IPS-18a (cell line): ENCODE results near the gene TLE4.

Experiments used
- H3K27ac ChIP-seq: one replicate; pipeline ENCODE4 v1.5.1; 2013; ENCODE audit warnings: low read length
- H3K27me3 ChIP-seq: one replicate; pipeline ENCODE4 v1.6.1; 2013; ENCODE audit warnings: mild to moderate bottlenecking, low read length; ENCODE audit not compliant: control insufficient read depth, insufficient read depth
- H3K36me3 ChIP-seq: one replicate; pipeline ENCODE4 v1.6.1; 2013; ENCODE audit warnings: low read depth, low read length; ENCODE audit not compliant: control insufficient read depth
- H3K4me1 ChIP-seq: one replicate; pipeline ENCODE4 v1.6.1; 2013; ENCODE audit warnings: low read depth, low read length; ENCODE audit not compliant: control insufficient read depth
- H3K4me3 ChIP-seq: one replicate; pipeline ENCODE4 v1.5.1; 2013; ENCODE audit warnings: low read length
- H3K9ac ChIP-seq: one replicate; pipeline ENCODE4 v1.6.1; 2013; ENCODE audit warnings: mild to moderate bottlenecking, low read length, moderate library complexity
- H3K9me3 ChIP-seq: one replicate; pipeline ENCODE4 v1.6.1; 2013; ENCODE audit warnings: low read depth, low read length; ENCODE audit not compliant: control insufficient read depth

TLE4 gene

GRCh38 chr9:79661886-79662536 lies 90.2 kb downstream of the TLE4 start:
- peak overlapping the region; percentile 25 for H3K27ac ChIP-seq
- H3K9ac ChIP-seq: peak overlapping the region; percentile 60
- H3K4me3 ChIP-seq: peak overlapping the region; percentile 32
- H3K27me3 ChIP-seq: no peaks in the 10 kb centered on the region
- peaks cover 58% of the 10 kb centered on the region for H3K4me1 ChIP-seq
- H3K9me3 ChIP-seq: no peaks in the 10 kb centered on the region
- H3K36me3 ChIP-seq: no peaks in the 10 kb centered on the region

GRCh38 chr9:79662537-79662956 lies 90.8 kb downstream of the TLE4 start:
- Histone ChIP-seq H3K4me3 (peak overlapping the region; percentile 32), H3K9ac (peak overlapping the region; percentile 60), H3K4me1 (peaks cover 58% of the 10 kb centered on the region), H3K27ac (peak overlapping the region; percentile 15), H3K27me3 (no peaks in the 10 kb centered on the region), H3K36me3 (no peaks in the 10 kb centered on the region), H3K9me3 (no peaks in the 10 kb centered on the region)

- H3K9me3 ChIP-seq: no peaks in the 10 kb centered on the region
- H3K36me3 ChIP-seq: no peaks in the 10 kb centered on the region
- H3K27ac ChIP-seq: peak overlapping the region; percentile 46
- peak overlapping the region; percentile 36 for H3K9ac ChIP-seq
- H3K27me3 ChIP-seq: no peaks in the 10 kb centered on the region
- H3K4me3 ChIP-seq: peak overlapping the region; percentile 31
- H3K4me1 ChIP-seq: peaks cover 64% of the 10 kb centered on the region
Measured at GRCh38 chr9:79663300-79663699, 91.5 kb downstream of the TLE4 start.

- Histone ChIP-seq H3K27me3 (no peaks in the 10 kb centered on the region), H3K36me3 (no peaks in the 10 kb centered on the region), H3K9me3 (no peaks in the 10 kb centered on the region), H3K9ac (peak overlapping the region; percentile 36), H3K27ac (peak overlapping the region; percentile 46), H3K4me3 (peak overlapping the region; percentile 31), H3K4me1 (peaks cover 65% of the 10 kb centered on the region)
Measured at GRCh38 chr9:79663878-79664277, 92.1 kb downstream of the TLE4 start.

- peak overlapping the region; percentile 31 for H3K4me3 ChIP-seq
- H3K9me3 ChIP-seq: no peaks in the 10 kb centered on the region
- H3K27me3 ChIP-seq: no peaks in the 10 kb centered on the region
- no peak overlapping the region for H3K27ac ChIP-seq
- no peak overlapping the region for H3K9ac ChIP-seq
- peaks cover 65% of the 10 kb centered on the region for H3K4me1 ChIP-seq
- H3K36me3 ChIP-seq: no peaks in the 10 kb centered on the region
Measured at GRCh38 chr9:79664375-79664831, 92.6 kb downstream of the TLE4 start.

- H3K27me3 ChIP-seq: no peaks in the 10 kb centered on the region
- H3K4me1 ChIP-seq: peaks cover 68% of the 10 kb centered on the region
- no peak overlapping the region for H3K9ac ChIP-seq
- H3K4me3 ChIP-seq: no peak overlapping the region
- H3K9me3 ChIP-seq: no peaks in the 10 kb centered on the region
- H3K27ac ChIP-seq: no peak overlapping the region
- no peaks in the 10 kb centered on the region for H3K36me3 ChIP-seq
Measured at GRCh38 chr9:79665369-79665768, 93.6 kb downstream of the TLE4 start.

GRCh38 chr9:79665931-79666330 lies 94.2 kb downstream of the TLE4 start:
- Histone ChIP-seq H3K9me3 (no peaks in the 10 kb centered on the region), H3K9ac (no peak overlapping the region), H3K27ac (no peak overlapping the region), H3K36me3 (no peaks in the 10 kb centered on the region), H3K4me3 (no peak overlapping the region), H3K4me1 (peaks cover 64% of the 10 kb centered on the region), H3K27me3 (no peaks in the 10 kb centered on the region)

- H3K4me3 ChIP-seq: no peak overlapping the region
- H3K36me3 ChIP-seq: no peaks in the 10 kb centered on the region
- no peaks in the 10 kb centered on the region for H3K9me3 ChIP-seq
- H3K27ac ChIP-seq: no peak overlapping the region
- peaks cover 59% of the 10 kb centered on the region for H3K4me1 ChIP-seq
- H3K9ac ChIP-seq: no peak overlapping the region
- H3K27me3 ChIP-seq: no peaks in the 10 kb centered on the region
Measured at GRCh38 chr9:79667120-79667519, 95.4 kb downstream of the TLE4 start.

GRCh38 chr9:79667817-79668436 lies 96.2 kb downstream of the TLE4 start:
- H3K27ac ChIP-seq: no peak overlapping the region
- no peaks in the 10 kb centered on the region for H3K27me3 ChIP-seq
- no peaks in the 10 kb centered on the region for H3K9me3 ChIP-seq
- H3K9ac ChIP-seq: no peak overlapping the region
- H3K36me3 ChIP-seq: no peaks in the 10 kb centered on the region
- no peak overlapping the region for H3K4me3 ChIP-seq
- peaks cover 53% of the 10 kb centered on the region for H3K4me1 ChIP-seq

- H3K4me1 ChIP-seq: peaks cover 43% of the 10 kb centered on the region
- no peak overlapping the region for H3K27ac ChIP-seq
- no peaks in the 10 kb centered on the region for H3K36me3 ChIP-seq
Measured at GRCh38 chr9:79668956-79669355, 97.2 kb downstream of the TLE4 start.

GRCh38 chr9:79670269-79670961 lies 98.7 kb downstream of the TLE4 start:
- Histone ChIP-seq H3K27ac (no peak overlapping the region), H3K27me3 (no peaks in the 10 kb centered on the region), H3K4me1 (peaks cover 28% of the 10 kb centered on the region), H3K36me3 (no peaks in the 10 kb centered on the region), H3K4me3 (no peak overlapping the region), H3K9me3 (no peaks in the 10 kb centered on the region), H3K9ac (no peak overlapping the region)

More at GRCh38 chr9:79668956-79669355, 97.2 kb downstream of the TLE4 start:
- Histone ChIP-seq H3K9me3 (no peaks in the 10 kb centered on the region), H3K27me3 (no peaks in the 10 kb centered on the region), H3K9ac (no peak overlapping the region), H3K4me3 (no peak overlapping the region)
